GM18907 (cell line): Measurements from ENCODE around the gene XPNPEP2.

Experiments
- ATAC-seq: cut with Tn5 transposase; IDR thresholded peaks from one replicate; pipeline ENCODE4 v1.9.1; 2021; ENCODE audit warnings: mild to moderate bottlenecking, moderate library complexity; ENCODE audit not compliant: unreplicated experiment

The XPNPEP2 gene

DNA sequence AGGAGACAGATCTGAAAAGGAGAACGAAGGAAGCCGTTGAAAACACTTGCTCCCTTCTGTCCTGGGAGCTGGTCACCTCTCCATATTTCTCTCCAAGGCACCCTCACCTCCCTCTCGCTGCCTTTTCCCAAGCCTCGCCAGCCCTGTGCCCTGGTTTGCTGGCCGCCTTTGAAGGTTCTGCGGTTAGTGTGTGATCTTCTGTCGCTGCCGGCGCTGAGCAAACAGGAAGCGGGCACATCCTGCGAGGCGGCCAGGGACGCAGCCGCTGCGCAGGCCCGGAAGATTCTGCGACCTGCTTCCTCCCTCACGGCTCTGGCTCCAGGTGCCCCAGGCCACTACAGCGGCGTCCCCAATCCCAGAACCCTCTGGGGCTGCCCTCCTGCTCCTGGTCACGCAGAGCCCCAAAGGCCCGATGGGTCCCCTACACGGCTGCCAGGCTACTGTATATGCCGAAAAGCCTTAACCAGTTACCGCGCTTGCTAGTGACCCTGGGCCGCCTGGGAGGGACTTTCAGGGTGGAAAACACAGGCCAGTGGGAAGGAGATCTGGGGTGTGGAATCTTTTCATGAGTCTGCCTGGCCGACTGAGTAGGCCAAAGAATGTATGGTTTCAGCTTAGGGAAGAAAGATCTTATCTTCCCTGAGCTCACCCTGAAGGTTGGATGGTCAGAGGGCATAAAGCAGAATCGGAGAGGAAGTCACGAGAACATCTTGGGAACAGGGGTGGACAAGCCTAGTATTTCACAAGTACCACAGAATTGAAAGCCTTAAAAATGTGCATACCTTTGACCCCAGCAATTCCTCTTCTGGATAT lies 38.6 kb downstream of the XPNPEP2 start:
- ATAC-seq, result peak; percentile 26

GRCh38 chrX:129779086-129779672 lies 40.4 kb downstream of the XPNPEP2 start:
- ATAC-seq, result no peak

DNA sequence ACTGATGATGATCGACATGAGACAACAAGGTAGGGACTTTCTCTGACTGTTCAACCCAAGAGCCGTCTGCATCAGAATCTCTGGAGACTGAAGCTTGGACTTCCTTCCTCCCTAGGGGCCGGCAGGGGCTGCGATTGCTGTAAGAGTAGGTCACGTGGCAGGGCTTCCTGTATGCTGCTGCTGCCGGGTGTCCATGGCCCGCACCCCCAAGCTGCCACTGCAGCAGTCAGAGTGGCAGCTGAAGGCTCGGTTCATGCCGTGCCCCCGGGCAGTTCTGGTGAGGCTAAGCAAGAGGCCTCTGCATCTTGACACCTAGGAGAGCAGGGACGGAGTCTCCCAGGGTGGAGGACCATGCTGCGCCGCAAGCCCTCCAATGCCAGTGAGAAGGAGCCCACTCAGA lies 41.0 kb downstream of the XPNPEP2 start, which contains the start of gene SASH3:
TSS of gene SASH3 (plus strand) at position 203 of the 400 bp plus-strand sequence. CDS start at position 352, 149 bp downstream.
- ATAC-seq, result peak; percentile 35

GRCh38 chrX:129780441-129781105 lies 41.8 kb downstream of the XPNPEP2 start:
- ATAC-seq, result no peak

- ATAC-seq, result peak; percentile 75
Observed at GRCh38 chrX:129781134-129781672, 42.4 kb downstream of the XPNPEP2 start.

GRCh38 chrX:129781680-129782495 lies 43.1 kb downstream of the XPNPEP2 start:
- ATAC-seq, result peak; percentile 0

GRCh38 chrX:129782706-129783105 lies 43.9 kb downstream of the XPNPEP2 start:
- no peak for ATAC-seq

- no peak for ATAC-seq
Observed at GRCh38 chrX:129783291-129783713, 44.5 kb downstream of the XPNPEP2 start.

- no peak for ATAC-seq
Observed at GRCh38 chrX:129784371-129784770, 45.6 kb downstream of the XPNPEP2 start.

GRCh38 chrX:129785160-129785947 lies 46.6 kb downstream of the XPNPEP2 start:
- no peak for ATAC-seq

DNA sequence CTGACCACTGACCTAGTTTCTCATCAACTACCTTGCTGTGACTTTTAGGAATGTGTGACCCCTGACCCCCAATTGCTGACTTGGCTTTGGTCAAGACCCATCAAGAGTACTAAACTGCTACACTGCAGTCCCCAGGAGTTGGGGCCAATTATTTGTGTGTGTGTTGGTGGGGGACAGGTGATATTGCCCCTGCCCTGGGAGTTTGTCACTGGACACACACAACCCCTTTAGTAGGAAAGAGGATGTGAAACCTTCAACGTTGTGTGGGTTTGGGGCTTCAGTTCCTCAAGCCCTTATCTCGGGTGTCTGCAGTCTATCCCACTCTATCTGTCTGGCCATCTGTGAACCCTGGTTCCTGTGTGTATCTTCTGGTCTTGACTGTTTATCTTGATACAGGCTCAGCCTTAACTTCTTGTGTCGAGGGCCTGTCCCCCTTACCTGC lies 47.5 kb downstream of the XPNPEP2 start:
- ATAC-seq, result peak; percentile 81

GRCh38 chrX:129787336-129788055 lies 48.7 kb downstream of the XPNPEP2 start:
- ATAC-seq, result no peak

DNA sequence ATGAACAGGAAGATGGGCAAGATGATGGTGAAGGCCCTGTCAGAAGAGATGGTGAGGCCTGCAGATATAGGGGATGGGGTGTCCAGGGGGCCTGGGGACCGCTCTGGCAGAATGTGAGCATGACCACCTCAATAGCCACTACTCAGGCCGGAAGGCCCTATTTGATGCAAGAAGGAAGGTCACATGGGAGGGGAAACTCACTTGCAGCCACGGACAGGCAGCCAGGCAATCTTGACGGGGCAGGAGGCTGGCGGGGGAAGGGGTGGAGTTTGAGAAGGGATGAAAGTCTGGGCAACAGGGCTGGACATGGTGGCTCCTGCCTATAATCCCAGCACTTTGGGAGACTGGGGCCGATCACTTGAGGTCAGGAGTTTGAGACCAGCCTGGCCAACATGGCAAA lies 49.7 kb downstream of the XPNPEP2 start:
- no peak for ATAC-seq

DNA sequence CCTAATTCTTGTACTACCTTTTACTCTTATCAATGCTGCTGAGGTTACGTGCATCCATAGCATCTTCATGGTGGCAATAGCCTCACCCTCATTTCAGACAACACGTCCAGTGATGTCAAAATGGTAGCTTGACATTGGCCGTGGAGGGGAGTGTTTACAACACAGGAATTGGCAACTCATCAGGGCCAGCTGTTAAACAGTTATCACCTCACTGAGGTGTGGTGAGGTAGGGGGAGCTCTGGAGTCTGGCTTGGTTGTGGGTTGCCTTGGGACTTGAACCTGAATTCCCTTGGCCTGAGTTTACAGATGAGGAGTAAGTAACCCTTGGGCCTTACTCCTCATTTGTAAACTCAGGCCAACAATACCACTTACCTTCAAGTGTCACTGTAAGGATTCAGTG lies 51.4 kb downstream of the XPNPEP2 start:
- ATAC-seq, result no peak

GRCh38 chrX:129790808-129791207 lies 52.0 kb downstream of the XPNPEP2 start:
- no peak for ATAC-seq

DNA sequence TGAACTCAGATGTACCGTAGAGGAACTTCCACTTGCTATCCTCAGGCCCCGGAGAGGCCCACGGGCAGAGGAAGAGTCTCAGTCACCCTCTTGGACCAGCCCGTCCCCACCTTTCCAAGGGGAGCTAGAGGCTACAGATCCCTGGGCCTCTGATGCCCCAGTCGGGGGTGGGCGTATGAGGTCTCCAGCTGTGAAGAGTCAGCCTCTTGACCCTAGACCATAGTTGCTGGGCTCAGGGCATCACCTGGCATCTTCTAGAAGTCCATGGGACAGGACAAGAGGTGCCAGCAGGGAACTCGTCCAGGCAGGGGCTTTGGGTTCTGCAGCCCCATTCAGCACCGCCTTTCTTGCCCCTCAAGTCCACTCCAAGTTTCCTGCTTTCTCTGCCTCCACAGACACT lies 52.6 kb downstream of the XPNPEP2 start:
- no peak for ATAC-seq

DNA sequence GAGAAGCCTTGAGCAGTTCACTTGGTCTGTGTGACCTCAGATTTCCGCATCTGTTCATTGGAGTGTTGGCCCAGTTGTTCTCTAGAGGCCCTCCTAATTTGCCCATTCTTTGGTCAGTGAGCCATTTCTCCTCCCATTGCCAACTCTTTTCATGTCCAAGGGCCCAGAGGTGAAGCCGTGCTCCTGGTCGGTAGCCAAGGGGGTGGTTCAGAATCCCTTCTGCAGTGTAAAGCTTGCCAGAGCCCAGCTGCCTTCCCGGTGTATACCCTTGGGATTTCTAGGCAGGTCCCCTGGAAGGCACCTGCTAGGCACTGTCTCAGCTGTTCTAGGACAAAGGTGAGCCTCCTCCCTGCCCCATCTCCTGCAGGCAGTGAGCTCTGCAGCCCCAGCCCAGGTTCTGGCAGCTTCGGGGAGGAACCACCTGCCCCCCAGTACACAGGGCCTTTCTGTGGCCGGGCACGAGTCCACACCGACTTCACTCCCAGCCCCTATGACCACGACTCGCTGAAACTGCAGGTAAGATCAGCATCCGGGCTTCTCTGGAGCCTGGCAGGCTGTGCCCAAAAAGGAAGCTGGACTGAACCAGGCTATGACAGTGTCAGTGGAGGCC lies 53.3 kb downstream of the XPNPEP2 start:
- ATAC-seq, result no peak

- no peak for ATAC-seq
Observed at GRCh38 chrX:129792586-129793291, 54.0 kb downstream of the XPNPEP2 start.
